Frontal cortex (tissue), 4 donors: ENCODE results near the gene KCNF1. TPM values are rescaled to one million over a fixed set of nuclear protein-coding genes. Genes with fewer than 3 reads are reported as not detected.

ENCODE experiments used
- DNase-seq, 2 donors: peaks; one replicate each; pipeline ENCODE4 v3.0.0; 2012; ENCODE audit warnings: low spot score in 2 of 2
- FAIRE-seq: peaks from 2 replicates; lab custom pipeline; 2012; peaks lifted over from hg19 to GRCh38; lab: Jason Lieb, UNC
- total RNA-seq: library from RNA; depleted of rRNA; stranded (reverse); fragments of >200 nt; gene quantifications from one replicate; pipeline ENCODE4 v1.2.3, GENCODE V29; 2014
- donor health status: control.
- donor health status: control.
- donor health status: control.

Gene KCNF1
- 20.0 TPM for total RNA-seq

GRCh38 chr2:10911291-10912075 is at the start of gene KCNF1:
Gene KCNF1, plus strand, starts transcription at chr2:10911934. Its CDS starts 493 bp downstream, at chr2:10912427.
- FAIRE-seq, result no peak

DNA sequence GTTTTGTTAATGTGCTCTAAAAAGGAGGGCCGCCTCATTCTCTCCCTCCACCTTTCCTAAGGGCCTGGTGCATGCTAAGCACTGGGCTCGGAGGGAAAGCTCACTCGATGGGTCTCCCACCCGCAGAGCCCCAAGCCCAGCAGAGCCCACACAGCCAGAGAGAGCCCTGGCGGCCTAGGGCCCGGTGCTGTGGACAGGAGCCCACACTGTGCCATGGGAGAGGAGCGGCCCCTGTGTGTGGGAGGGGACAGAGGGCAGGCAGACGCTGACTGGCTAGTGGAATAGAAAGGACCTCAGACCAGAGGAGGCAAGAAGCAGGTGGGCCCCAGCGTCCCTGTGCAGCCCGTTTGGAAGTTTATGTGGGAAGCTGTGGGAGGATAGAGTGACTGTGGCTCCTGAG is 49.4 kb upstream of the KCNF1 start:
- FAIRE-seq (no peak), DNase-seq (no peak)

More at GRCh38 chr2:10911291-10912075, at the start of gene KCNF1:
- DNase-seq, result peak; percentile 55 to 64

DNA sequence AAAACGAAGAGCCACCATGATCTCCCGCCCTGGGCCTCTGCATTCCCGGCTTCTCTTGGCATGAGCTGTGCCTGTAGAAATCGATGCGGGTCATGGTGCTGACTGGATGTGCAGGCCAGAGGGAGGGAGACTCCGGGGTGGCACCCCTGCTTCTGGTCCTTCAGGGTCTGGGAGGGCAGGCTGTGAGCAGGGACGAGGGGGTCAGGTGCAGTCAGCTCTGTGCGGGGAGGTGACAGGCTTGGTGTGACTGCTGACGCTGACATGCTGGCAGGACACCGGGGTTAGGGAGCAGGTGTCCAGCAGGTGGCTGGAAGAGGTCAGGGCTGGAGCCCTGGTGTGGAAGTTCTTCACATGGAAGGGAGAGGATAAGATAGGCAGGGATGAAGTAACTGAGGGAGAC is 48.7 kb upstream of the KCNF1 start:
- no peak for DNase-seq
- no peak for FAIRE-seq

GRCh38 chr2:10863837-10864236 is 47.9 kb upstream of the KCNF1 start:
- FAIRE-seq, result no peak
- DNase-seq, result no peak

- FAIRE-seq, result no peak
Observed at GRCh38 chr2:10864251-10864650, 47.5 kb upstream of the KCNF1 start.

DNA sequence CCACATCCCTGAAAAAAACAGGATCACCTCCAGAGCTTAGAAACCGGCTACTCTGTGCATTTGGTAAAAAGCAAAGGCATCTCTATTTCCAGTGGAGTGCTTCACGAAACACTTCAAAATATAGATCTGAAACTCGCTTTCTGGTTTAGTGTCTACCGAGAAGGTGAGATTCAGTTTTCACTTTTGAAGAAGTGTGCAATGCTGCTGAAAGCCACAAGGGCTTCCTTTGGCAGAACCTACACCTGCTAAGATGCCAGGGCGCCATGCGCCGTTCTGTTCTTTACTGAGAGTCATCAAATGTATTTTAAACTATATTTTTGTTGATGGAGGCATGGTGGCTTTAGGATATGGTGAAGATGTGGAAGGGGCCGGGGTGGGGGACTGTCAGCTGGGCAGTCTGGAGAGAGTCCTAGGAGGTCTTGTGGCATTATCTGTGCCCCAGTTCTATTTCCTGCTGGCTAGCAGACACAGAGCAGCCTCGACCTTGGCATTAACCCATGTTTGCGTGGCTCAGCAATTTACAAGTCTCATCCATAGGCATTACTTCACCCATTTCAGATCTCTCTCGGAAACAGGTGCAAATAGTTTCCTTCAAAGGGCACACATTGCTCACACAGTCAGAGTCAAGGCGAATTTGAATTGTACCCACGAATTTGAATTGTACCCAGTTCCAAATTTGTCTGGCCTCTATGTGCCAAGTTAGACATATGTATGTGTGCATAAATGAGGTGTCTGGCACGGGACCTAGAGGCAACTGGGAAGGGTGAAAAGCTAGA is 46.7 kb upstream of the KCNF1 start:
- FAIRE-seq (no peak), DNase-seq (no peak)

More at GRCh38 chr2:10864251-10864650, 47.5 kb upstream of the KCNF1 start:
- no peak for DNase-seq

- no peak for FAIRE-seq
- DNase-seq, result no peak
Observed at GRCh38 chr2:10865841-10866240, 45.9 kb upstream of the KCNF1 start.

GRCh38 chr2:10867692-10868420 is 43.9 kb upstream of the KCNF1 start:
- DNase-seq, result no peak
- FAIRE-seq, result no peak

DNA sequence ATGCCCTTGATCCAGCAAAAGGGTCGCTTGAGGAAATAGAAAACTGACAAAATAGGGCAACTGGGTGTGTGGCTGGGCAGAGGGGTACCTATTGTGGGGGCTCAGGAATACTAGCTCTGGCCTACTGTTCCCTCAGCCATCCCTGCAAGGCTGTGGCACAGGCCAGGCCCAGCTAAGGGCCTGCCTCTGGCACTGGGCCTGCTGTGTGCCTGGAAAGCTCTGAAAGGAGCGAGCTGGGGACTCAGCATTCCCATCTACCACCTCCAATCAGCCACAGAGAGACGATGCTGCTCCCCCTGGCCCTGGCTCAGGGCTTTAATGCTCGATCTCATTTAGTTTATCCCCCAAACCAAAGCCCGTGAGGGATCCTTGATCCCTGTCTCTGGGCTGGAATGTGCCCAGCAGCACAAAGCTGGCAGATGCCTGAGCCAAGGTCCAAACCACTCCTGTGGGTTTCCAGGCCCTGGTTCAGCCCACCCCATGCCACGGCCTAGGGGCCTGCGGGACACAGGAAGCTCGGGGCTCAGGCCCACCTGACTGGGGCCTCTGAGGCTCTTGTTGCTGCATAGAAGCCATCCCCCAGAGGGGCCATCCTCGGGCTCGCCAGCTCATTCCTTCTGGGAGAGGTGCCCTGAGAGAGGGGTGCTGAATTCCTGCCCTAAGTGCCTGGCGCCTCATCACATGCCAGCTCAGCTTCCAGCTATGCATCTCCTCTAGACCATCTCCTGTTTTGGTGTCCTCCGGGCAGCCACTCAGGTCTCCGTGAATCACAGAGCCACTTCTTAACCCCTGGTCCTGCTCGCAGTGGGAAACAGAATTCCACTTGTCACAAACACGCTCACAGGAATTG is 43.0 kb upstream of the KCNF1 start:
- FAIRE-seq (no peak), DNase-seq (no peak)

- no peak for FAIRE-seq
Observed at GRCh38 chr2:10871978-10872377, 39.8 kb upstream of the KCNF1 start.

GRCh38 chr2:10873171-10873570 is 38.6 kb upstream of the KCNF1 start:
- DNase-seq, result no peak

More at GRCh38 chr2:10871978-10872377, 39.8 kb upstream of the KCNF1 start:
- DNase-seq, result no peak

GRCh38 chr2:10873790-10874437 is 37.8 kb upstream of the KCNF1 start:
- FAIRE-seq (no peak), DNase-seq (no peak)

More at GRCh38 chr2:10873171-10873570, 38.6 kb upstream of the KCNF1 start:
- FAIRE-seq, result no peak

DNA sequence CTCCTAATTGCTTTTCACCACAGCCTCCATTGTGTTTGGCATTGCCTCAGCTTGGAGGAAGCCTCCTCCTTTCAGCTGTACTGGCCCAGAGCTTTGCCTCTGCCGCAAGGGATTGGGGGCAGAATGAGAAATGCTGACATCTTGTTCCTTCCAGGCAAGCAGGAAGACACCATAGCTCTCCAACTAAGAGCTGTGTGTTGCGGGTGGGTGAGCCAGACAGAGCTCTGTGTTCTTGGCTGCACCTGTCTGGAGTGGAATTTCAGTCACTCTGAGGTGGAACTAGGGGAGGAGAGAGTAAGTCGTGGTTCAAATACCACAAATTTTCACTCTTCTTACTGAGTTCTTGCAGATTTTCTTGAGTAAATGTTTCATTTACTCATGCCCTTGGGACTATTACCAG is 36.6 kb upstream of the KCNF1 start:
- no peak for FAIRE-seq
- no peak for DNase-seq

DNA sequence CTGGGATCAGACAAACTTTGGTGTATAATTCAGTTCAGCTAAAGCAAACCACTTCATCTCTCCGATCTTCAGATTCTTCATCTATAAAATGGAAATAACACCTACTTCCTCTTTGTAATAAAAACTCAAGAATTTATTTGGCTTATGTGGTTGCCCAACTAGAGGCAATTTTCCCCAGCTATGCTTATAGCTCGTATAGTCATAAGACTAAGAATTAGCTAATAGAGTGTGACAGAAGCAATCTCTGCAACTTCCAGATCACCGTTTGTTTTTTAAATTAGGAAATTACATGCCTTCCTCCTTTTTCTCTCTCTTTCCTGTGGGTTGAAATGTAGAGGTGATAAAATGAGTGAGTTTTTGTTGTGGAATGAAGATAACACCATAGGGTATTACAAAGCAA is 35.3 kb upstream of the KCNF1 start:
- DNase-seq, result no peak
- FAIRE-seq, result no peak

- no peak for FAIRE-seq
Observed at GRCh38 chr2:10876963-10877362, 34.8 kb upstream of the KCNF1 start.

DNA sequence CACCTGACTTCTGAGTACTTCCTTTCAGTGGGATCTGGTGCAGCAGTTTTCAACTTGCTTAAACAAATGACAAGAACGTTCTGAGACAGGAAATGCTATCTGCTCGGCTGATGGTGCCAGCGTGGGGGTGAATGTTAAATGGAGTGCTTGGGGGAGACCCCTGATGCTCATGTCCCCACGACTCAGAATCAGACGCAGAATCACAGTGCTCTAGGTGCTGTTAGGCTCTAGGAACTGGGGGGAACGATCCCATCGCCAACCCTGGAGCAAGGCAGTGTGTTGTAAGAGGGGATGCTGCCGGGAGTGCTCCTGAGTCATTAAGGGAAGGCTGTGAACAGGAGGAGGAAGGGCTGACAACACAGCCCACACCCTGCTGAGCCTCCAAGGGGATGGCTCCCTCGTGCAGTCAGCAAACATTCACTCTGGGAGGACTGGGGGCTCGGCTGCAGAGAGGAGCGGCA is 34.1 kb upstream of the KCNF1 start:
- FAIRE-seq (no peak), DNase-seq (no peak)

More at GRCh38 chr2:10876963-10877362, 34.8 kb upstream of the KCNF1 start:
- DNase-seq, result no peak

GRCh38 chr2:10878268-10878915 is 33.3 kb upstream of the KCNF1 start:
- no peak for DNase-seq
- no peak for FAIRE-seq

DNA sequence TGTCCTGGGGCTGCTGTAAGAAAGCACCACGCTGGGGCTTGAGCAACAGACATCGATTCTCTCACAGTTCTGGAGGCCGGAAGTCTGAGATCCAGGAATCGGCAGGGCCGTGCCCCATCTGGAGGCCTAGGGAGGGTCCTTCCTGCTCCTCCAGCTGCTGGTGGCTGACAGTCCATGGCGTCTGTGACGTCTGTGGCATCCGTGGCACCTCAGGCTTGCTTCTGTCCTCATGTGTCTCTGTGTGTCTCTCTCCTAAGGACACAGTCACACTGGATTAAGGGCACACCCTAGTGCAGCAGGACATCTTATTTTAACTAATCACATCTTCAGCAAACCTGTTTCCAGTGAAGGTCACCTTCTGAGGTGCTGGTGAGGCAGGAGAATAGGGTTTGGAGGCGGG is 32.6 kb upstream of the KCNF1 start:
- DNase-seq (no peak), FAIRE-seq (no peak)
